Loucy (cell line): ENCODE data around the gene ENDOD1.

Experiments used
- H2AFZ ChIP-seq: fragments of 200-600 bp; sonication (generic); 2 replicates; pipeline ENCODE4 v1.6.0; 2016; ENCODE audit warnings: antibody characterized with exemption, mild to moderate bottlenecking, low read length, moderate library complexity
- H3F3A ChIP-seq: fragments of 200-600 bp; 2 replicates; pipeline ENCODE4 v1.6.0; 2016; ENCODE audit warnings: antibody characterized with exemption, low read depth, mild to moderate bottlenecking
- H3K27me3 ChIP-seq: fragments of 200-600 bp; sonication (generic); 2 replicates; pipeline ENCODE4 v1.6.1; 2014; ENCODE audit warnings: low read length, mild to moderate bottlenecking; ENCODE audit not compliant: insufficient read depth, poor library complexity, severe bottlenecking
- H3K36me3 ChIP-seq: fragments of 200-600 bp; sonication (generic); 2 replicates; pipeline ENCODE4 v1.6.1; 2016; ENCODE audit warnings: low read length; ENCODE audit not compliant: insufficient read depth
- H3K4me1 ChIP-seq: fragments of 200-600 bp; sonication (generic); 2 replicates; pipeline ENCODE4 v1.5.1; 2014; ENCODE audit warnings: low read length, mild to moderate bottlenecking; ENCODE audit not compliant: insufficient read depth, poor library complexity, severe bottlenecking
- H3K4me2 ChIP-seq: fragments of 200-600 bp; sonication (generic); 2 replicates; pipeline ENCODE4 v1.6.0; 2014; ENCODE audit warnings: antibody characterized with exemption, low read length, low read depth, mild to moderate bottlenecking; ENCODE audit not compliant: poor library complexity, severe bottlenecking
- H3K4me3 ChIP-seq: fragments of 200-600 bp; sonication (generic); 2 replicates; pipeline ENCODE4 v1.5.1; 2014; ENCODE audit warnings: low read length, mild to moderate bottlenecking, mixed read lengths; ENCODE audit not compliant: poor library complexity, severe bottlenecking
- H3K79me2 ChIP-seq: fragments of 200-600 bp; sonication (generic); 2 replicates; pipeline ENCODE4 v1.6.1; 2014; ENCODE audit warnings: low read length; ENCODE audit not compliant: insufficient read depth
- H3K9ac ChIP-seq: fragments of 200-600 bp; sonication (generic); 2 replicates; pipeline ENCODE4 v1.6.0; 2014; ENCODE audit warnings: mild to moderate bottlenecking, low read depth, low read length, moderate library complexity; ENCODE audit not compliant: poor library complexity, severe bottlenecking
- H3K9me2 ChIP-seq: fragments of 200-600 bp; sonication (generic); replicated peaks from 2 replicates; pipeline ENCODE4 v1.6.1; 2016; ENCODE audit warnings: low read depth, low read length, mixed read lengths
- H3K9me3 ChIP-seq: fragments of 200-600 bp; sonication (generic); 2 replicates; pipeline ENCODE4 v1.6.1; 2014; ENCODE audit warnings: mild to moderate bottlenecking, antibody characterized with exemption, low read length, low read depth; ENCODE audit not compliant: insufficient read depth
- H4K20me1 ChIP-seq: fragments of 200-600 bp; sonication (generic); 2 replicates; pipeline ENCODE4 v1.6.0; 2014; ENCODE audit warnings: antibody characterized with exemption, low read length, mild to moderate bottlenecking; ENCODE audit not compliant: insufficient read depth, poor library complexity, severe bottlenecking
- EZH2phosphoT487 ChIP-seq: fragments of 200-600 bp; IDR thresholded peaks from 2 replicates; pipeline ENCODE4 v1.6.1; 2018; ENCODE audit warnings: antibody characterized with exemption, mild to moderate bottlenecking, moderate library complexity, borderline replicate concordance
- TF ChIP-seq, protein P1 (sequence below): fragments of 200-600 bp; sonication (generic); conservative IDR thresholded peaks from 2 replicates; pipeline ENCODE4 v1.5.1; 2014; ENCODE audit warnings: mild to moderate bottlenecking, antibody characterized with exemption, low read length

Gene ENDOD1

DNA sequence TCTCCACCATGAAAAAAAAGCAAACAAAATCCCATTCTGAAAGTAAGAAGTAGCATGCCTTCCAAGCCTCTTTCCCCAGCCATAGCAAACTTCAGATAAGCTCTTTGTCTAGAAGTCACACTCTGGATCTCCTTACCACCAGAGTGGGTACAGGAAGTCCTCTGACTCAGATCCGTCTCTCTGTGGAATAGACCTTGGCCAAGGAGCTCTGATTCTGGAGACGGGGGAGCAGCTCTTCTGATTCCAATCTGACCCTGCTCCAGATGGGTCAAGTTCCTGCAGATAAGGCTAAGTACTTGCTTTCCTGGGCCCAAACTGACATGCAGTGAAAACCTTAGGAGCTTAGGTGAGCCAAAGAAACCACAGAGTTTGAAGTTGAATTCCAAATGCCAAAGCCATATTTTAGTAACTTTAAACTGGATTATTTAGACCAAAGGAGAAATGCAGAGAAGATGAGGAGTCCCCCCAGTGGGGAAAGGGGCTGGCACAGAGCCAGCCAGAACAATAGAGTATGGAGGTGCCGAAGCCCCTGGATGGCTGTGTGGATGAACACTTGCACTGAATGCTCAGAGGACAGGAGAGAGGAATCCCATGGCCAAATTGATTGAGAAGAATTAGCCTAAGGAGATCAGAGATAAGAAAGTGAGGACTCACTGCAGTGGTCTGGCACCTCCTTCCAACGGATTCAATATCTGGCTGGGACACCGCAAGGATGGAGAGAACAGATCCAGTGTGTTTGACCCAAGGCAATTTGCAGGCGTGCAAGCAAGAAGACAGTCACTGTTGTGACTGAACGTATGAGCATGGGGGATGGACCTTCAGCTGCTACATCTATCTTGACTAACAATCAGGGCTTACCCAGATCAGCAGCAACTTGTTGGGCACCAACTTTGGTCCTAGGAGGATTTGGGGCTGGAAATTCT lies 54.9 kb downstream of the ENDOD1 start:
- Histone ChIP-seq H3K36me3 (no peaks in the 10 kb centered on the region), H4K20me1 (no peaks in the 10 kb centered on the region), H3F3A (peaks cover 12% of the 10 kb centered on the region; the same call in 1 of the 2 replicates), H3K79me2 (no peaks in the 10 kb centered on the region), H3K4me1 (peaks cover 34% of the 10 kb centered on the region), H3K9ac (no peak overlapping the region), H3K4me3 (no peak overlapping the region), H3K27me3 (no peaks in the 10 kb centered on the region), H2AFZ (no peak overlapping the region), H3K4me2 (no peak overlapping the region), H3K9me2 (no peaks in the 10 kb centered on the region), H3K9me3 (no peaks in the 10 kb centered on the region)
- no peak for TF ChIP-seq EZH2phosphoT487
- TF ChIP-seq, protein P1, sequence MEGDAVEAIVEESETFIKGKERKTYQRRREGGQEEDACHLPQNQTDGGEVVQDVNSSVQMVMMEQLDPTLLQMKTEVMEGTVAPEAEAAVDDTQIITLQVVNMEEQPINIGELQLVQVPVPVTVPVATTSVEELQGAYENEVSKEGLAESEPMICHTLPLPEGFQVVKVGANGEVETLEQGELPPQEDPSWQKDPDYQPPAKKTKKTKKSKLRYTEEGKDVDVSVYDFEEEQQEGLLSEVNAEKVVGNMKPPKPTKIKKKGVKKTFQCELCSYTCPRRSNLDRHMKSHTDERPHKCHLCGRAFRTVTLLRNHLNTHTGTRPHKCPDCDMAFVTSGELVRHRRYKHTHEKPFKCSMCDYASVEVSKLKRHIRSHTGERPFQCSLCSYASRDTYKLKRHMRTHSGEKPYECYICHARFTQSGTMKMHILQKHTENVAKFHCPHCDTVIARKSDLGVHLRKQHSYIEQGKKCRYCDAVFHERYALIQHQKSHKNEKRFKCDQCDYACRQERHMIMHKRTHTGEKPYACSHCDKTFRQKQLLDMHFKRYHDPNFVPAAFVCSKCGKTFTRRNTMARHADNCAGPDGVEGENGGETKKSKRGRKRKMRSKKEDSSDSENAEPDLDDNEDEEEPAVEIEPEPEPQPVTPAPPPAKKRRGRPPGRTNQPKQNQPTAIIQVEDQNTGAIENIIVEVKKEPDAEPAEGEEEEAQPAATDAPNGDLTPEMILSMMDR: no peak

DNA sequence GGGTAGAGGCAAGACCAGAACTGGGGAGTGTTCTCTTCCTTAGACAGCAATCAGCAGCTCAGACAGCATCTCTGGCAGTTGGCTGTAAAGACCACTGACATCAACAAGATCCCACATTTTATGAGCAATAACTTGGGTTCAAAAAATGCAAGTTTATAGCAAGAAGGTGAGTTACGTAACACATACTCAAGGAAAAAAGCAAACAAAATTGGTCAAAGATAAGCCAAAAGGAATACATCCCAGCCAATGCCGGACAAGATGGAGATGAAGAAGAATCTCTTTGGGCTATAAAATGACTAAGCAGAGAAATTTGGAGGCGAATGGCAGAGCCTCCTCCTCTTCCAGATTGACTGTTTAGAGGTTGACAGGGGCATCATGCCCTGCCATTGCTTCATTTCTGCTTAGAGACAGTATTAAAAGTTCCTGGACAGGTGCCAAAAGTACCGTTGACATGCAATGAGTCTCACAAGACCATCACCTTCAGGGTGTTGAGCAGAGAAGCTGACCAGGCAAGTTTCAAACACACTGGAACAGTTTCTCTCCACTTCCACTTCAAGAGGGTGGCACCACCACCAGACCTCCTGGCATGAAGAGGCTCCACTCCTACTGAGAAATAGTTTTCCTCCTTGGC lies 55.9 kb downstream of the ENDOD1 start:
- no peaks in the 10 kb centered on the region for H3K27me3 ChIP-seq
- TF ChIP-seq EZH2phosphoT487: no peak
- TF ChIP-seq, protein P1: no peak
- no peaks in the 10 kb centered on the region for H3K9me3 ChIP-seq
- H3K9ac ChIP-seq: no peak overlapping the region
- H3K4me1 ChIP-seq: peaks cover 34% of the 10 kb centered on the region
- no peaks in the 10 kb centered on the region for H3K9me2 ChIP-seq
- H4K20me1 ChIP-seq: no peaks in the 10 kb centered on the region
- no peaks in the 10 kb centered on the region for H3K79me2 ChIP-seq
- H3K4me2 ChIP-seq: no peak overlapping the region
- no peak overlapping the region for H2AFZ ChIP-seq
- peaks cover 12% of the 10 kb centered on the region; the same call in 1 of the 2 replicates for H3F3A ChIP-seq
- no peak overlapping the region for H3K4me3 ChIP-seq
- H3K36me3 ChIP-seq: no peaks in the 10 kb centered on the region

DNA sequence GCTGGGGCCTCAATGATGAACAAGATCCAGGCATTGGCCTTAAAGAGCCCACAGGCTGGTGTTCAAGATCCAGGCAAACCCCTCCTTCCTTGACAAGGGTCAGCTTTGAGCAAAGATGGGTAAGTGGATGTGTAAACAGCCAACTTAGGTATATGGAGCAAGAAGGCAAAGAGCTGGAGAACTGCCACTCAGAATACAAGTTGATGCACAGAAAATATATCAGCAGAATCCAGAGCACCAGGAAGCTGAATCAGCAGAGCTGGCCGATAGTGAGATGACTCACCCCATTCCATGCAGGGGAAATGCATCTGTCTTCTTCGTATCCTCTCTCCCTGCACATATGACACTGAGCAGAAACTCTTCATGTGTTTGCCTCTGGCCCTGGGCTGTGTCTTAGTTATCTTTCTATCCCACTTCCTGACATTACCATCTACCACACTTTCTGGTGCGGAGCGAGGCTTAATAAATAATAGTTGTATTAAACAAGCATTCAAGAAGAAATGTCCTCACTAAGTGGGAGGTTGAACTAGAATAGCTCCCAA lies 57.8 kb downstream of the ENDOD1 start:
- no peak overlapping the region for H2AFZ ChIP-seq
- H3K9me2 ChIP-seq: no peaks in the 10 kb centered on the region
- H3K9ac ChIP-seq: no peak overlapping the region
- no peaks in the 10 kb centered on the region for H4K20me1 ChIP-seq
- H3K79me2 ChIP-seq: no peaks in the 10 kb centered on the region
- H3K4me1 ChIP-seq: peaks cover 38% of the 10 kb centered on the region
- H3K9me3 ChIP-seq: no peaks in the 10 kb centered on the region
- TF ChIP-seq, protein P1: no peak
- TF ChIP-seq EZH2phosphoT487: no peak
- no peaks in the 10 kb centered on the region for H3K27me3 ChIP-seq
- H3K36me3 ChIP-seq: no peaks in the 10 kb centered on the region
- peaks cover 12% of the 10 kb centered on the region; the same call in 1 of the 2 replicates for H3F3A ChIP-seq
- peak overlapping the region; percentile 60 for H3K4me2 ChIP-seq
- H3K4me3 ChIP-seq: no peak overlapping the region
